Mammary epithelial cell (primary cell): ENCODE data around the gene PRM2.

Experiments
- CTCF ChIP-seq, 2 donors: IDR thresholded peaks in 1 of 2; conservative IDR thresholded peaks in 1 of 2; 2 replicates each; pipeline ENCODE4 v1.5.1; 2011 to 2012; ENCODE audit warnings: inconsistent platforms in 2 of 2, low read length in 2 of 2, mild to moderate bottlenecking in 2 of 2, control low read depth in 1 of 2, low read depth in 1 of 2; ENCODE audit not compliant: insufficient read depth in 1 of 2; ENCODE audit errors: extremely low read depth in 1 of 2
- EZH2 ChIP-seq: IDR thresholded peaks from 2 replicates; pipeline ENCODE4 v1.6.1; 2012; ENCODE audit warnings: low read length, inconsistent platforms, borderline replicate concordance

- TF ChIP-seq CTCF (conservative IDR thresholded peaks at IDR 0.05 in 1 of 2, IDR thresholded peaks at IDR 0.05 in 1 of 2; ENCODE audit: extremely low read depth in 1 of 2, insufficient read depth in 1 of 2, low read depth in 1 of 2, low read length in 2 of 2) (no peak), EZH2 (no peak)
These were observed 26.7 kb upstream of the PRM2 start for GRCh38 chr16:11302977-11303376.
